ENCODE measurements around the gene HOXA13. TPM values are rescaled to one million over a fixed set of nuclear protein-coding genes. Genes with fewer than 3 reads are reported as not detected.

The HOXA13 gene
- total RNA-seq, 1 experiment from 2014 or later, result 0.68 TPM

DNA sequence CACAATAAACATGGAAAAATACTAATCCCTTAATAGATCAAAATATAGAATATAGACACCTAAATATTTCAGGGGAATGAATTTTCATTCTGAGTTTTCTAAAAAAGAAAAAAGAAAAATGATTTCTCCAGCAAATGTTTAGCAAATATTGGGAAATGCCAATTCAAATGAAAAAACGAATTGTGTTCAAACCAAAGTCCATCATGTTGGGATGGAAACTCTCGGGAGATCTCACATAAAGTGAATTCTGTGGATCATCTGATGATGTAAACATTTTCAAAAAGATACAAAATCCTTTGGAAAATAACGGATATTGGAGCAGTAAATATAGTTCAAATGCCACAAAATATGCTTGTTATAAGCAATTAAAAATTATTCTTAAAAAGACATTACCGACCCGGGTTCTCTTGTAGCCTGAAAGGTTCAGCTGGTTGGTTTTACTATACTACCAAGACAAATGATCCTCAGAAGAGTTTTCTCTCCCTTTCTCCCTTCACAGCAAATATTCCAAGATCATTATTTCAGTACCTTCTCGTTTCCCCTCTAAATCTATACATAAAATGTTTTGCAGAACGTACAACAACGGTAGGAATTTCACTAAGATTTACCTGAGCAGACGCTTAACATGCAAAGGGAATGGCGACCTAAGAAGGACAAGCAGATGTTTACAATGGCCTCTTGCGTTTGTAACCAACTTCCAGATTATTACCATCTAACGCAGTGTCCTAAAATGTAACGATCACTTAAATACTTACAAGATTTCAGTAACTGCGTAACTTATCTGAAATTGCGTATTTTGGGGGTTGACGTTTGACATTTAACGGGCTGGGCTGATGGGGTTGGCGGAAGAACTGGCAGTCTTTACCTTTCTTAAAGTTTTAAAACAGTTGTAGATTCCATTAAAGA lies 2.5 kb downstream of the HOXA13 start:
- Histone ChIP-seq H3K36me3 (ENCODE audit: control insufficient read depth, insufficient read depth, low read length) (no peaks in the 10 kb centered on the region), H3K9me3 (no peaks in the 10 kb centered on the region), H3K4me1 (peaks cover 8% of the 10 kb centered on the region), H3K27me3 (replicated peaks; ENCODE audit: control insufficient read depth, insufficient read depth, low read length) (peaks cover 2% of the 10 kb centered on the region), H3K4me3 (ENCODE audit: low read depth, low read length) (no peak overlapping the region)
- no peak for DNase-seq
- Mint-ChIP-seq H3K27ac (ENCODE audit: unreplicated experiment) (no peak overlapping the region), H3K4me1 (ENCODE audit: low read depth, unreplicated experiment) (no peaks in the 10 kb centered on the region), H3K4me3 (ENCODE audit: unreplicated experiment) (no peak overlapping the region), H3K36me3 (ENCODE audit: insufficient read depth, unreplicated experiment) (no peaks in the 10 kb centered on the region), H3K27me3 (ENCODE audit: insufficient read depth, unreplicated experiment) (peaks cover 10% of the 10 kb centered on the region), H3K9me3 (ENCODE audit: unreplicated experiment) (no peaks in the 10 kb centered on the region)
- ChIA-PET CTCF (no interaction called here), POLR2A (no interaction called here)
- TSS peak; percentile 35 for BruUV-seq (replicated peaks)
- intact Hi-C loops (cut with micrococcal nuclease; ENCODE audit: unreplicated experiment), result loop anchor here (5.0 kb wide), 1 partner anchor 585 kb away; no protein-coding TSS in a partner anchor
- TF ChIP-seq, protein P1, sequence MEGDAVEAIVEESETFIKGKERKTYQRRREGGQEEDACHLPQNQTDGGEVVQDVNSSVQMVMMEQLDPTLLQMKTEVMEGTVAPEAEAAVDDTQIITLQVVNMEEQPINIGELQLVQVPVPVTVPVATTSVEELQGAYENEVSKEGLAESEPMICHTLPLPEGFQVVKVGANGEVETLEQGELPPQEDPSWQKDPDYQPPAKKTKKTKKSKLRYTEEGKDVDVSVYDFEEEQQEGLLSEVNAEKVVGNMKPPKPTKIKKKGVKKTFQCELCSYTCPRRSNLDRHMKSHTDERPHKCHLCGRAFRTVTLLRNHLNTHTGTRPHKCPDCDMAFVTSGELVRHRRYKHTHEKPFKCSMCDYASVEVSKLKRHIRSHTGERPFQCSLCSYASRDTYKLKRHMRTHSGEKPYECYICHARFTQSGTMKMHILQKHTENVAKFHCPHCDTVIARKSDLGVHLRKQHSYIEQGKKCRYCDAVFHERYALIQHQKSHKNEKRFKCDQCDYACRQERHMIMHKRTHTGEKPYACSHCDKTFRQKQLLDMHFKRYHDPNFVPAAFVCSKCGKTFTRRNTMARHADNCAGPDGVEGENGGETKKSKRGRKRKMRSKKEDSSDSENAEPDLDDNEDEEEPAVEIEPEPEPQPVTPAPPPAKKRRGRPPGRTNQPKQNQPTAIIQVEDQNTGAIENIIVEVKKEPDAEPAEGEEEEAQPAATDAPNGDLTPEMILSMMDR (IDR thresholded peaks at IDR 0.05; ENCODE audit: insufficient read depth in 1 of 2, low read depth in 1 of 2, low read length in 1 of 2, severe bottlenecking in 1 of 2, unreplicated experiment in 1 of 2), result no peak

DNA sequence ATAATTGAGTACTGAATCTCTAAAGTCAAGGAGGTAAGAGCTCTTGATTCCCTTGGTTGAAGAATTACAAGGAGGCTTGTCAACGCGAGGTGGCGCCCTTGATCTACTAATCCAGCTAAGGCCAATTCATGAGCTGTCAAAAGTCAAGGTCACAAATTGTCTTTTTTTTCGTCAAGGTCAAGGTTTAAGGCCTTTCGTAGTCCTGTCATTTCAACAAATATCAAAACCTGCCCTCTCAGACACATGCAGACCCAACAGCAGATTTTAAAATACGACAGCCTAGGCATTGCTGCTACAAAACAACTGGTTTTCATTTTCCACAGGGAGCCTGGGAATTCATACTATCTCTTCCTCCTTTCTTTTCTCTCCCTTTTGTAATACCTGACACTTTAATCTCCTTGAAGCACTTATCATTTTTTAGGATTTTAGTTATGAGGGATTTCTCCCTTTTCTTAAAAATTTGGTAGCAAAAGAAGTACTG lies 3.6 kb downstream of the HOXA13 start:
- Mint-ChIP-seq H3K27me3 (ENCODE audit: insufficient read depth, unreplicated experiment) (peaks cover 10% of the 10 kb centered on the region), H3K27ac (ENCODE audit: unreplicated experiment) (no peak overlapping the region), H3K4me3 (ENCODE audit: unreplicated experiment) (no peak overlapping the region), H3K36me3 (ENCODE audit: insufficient read depth, unreplicated experiment) (no peaks in the 10 kb centered on the region), H3K4me1 (ENCODE audit: low read depth, unreplicated experiment) (no peaks in the 10 kb centered on the region), H3K9me3 (ENCODE audit: unreplicated experiment) (no peaks in the 10 kb centered on the region)
- peak; percentile 73 to 82 for DNase-seq
- no peaks in the 10 kb centered on the region for H3K36me3 ChIP-seq (ENCODE audit: control insufficient read depth, insufficient read depth, low read length)
- POLR2A ChIA-PET, result no interaction called here
- H3K27me3 ChIP-seq (replicated peaks; ENCODE audit: control insufficient read depth, insufficient read depth, low read length), result peaks cover 2% of the 10 kb centered on the region
- BruUV-seq (replicated peaks), result no TSS peak
- H3K9me3 ChIP-seq, result no peaks in the 10 kb centered on the region
- CTCF ChIA-PET, result interaction anchor here (0.5 to 1.9 kb wide), 28 partner anchors 10 to 900 kb away, joined by 3 to 28 read pairs (median 4); partner anchors contain the start of genes HIBADH, HOXA11 and TAX1BP1
- H3K4me3 ChIP-seq (ENCODE audit: low read depth, low read length), result no peak overlapping the region
- H3K4me1 ChIP-seq, result peaks cover 8% of the 10 kb centered on the region
- intact Hi-C loops (cut with micrococcal nuclease; ENCODE audit: unreplicated experiment), result loop anchor here (1.0 to 5.0 kb wide), 5 partner anchors 380 to 824 kb away; partner anchors contain the start of gene HIBADH
- TF ChIP-seq, protein P1 (IDR thresholded peaks at IDR 0.05; ENCODE audit: insufficient read depth in 1 of 2, low read depth in 1 of 2, low read length in 1 of 2, severe bottlenecking in 1 of 2, unreplicated experiment in 1 of 2), result peak; percentile 78 to 83

DNA sequence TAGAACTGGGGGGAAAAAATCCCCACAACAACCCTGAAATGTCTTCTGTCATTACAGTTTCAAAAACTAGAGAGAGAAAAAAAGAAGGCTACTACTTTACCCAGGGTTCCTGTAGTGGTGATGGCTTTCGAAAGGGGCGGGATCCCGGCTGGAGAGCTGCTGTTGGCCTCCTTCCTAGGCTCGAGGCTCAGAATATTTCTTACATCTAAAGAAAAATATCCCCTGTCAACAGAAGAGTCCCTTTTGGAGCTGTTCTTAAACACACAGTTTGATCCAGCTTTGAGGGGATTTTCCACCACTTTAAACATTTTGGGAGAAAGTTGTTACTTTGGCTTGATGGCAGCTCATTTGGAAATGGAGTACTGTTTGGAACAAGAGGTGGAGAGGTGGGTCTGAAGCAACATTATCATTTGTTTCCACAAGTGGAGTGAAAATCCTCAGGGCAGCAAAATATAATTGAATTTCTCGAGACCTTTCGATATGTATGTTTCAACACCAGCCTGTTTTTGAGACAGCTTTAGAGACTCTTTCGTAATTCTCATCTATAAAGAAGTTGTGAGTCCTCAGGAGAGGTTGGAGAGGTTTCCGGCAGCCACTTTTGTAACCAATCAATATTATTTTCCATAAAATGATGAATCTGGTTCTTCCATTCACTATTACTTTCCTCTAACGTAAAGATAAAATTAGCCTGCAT lies 5.1 kb downstream of the HOXA13 start:
- no TSS peak for BruUV-seq (replicated peaks)
- CTCF ChIA-PET, result interaction anchor here (1.9 kb wide), 1 partner anchor 726 kb away, joined by 28 read pairs; no protein-coding TSS in a partner anchor
- Histone ChIP-seq H3K4me1 (peaks cover 5% of the 10 kb centered on the region), H3K36me3 (ENCODE audit: control insufficient read depth, insufficient read depth, low read length) (no peaks in the 10 kb centered on the region), H3K9me3 (no peaks in the 10 kb centered on the region), H3K27me3 (replicated peaks; ENCODE audit: control insufficient read depth, insufficient read depth, low read length) (peaks cover 2% of the 10 kb centered on the region; the same call in 1 of the 2 replicates), H3K4me3 (ENCODE audit: low read depth, low read length) (no peak overlapping the region)
- POLR2A ChIA-PET, result no interaction called here
- no peak for DNase-seq
- no peaks in the 10 kb centered on the region for H3K36me3 Mint-ChIP-seq (ENCODE audit: insufficient read depth, unreplicated experiment)
- no peak overlapping the region for H3K27ac Mint-ChIP-seq (ENCODE audit: unreplicated experiment)
- no peak overlapping the region for H3K4me3 Mint-ChIP-seq (ENCODE audit: unreplicated experiment)
- TF ChIP-seq, protein P1 (IDR thresholded peaks at IDR 0.05; ENCODE audit: insufficient read depth in 1 of 2, low read depth in 1 of 2, low read length in 1 of 2, severe bottlenecking in 1 of 2, unreplicated experiment in 1 of 2), result no peak
- intact Hi-C loops (cut with micrococcal nuclease; ENCODE audit: unreplicated experiment), result loop anchor here (5.0 kb wide), 1 partner anchor 587 kb away; no protein-coding TSS in a partner anchor
- H3K27me3 Mint-ChIP-seq (ENCODE audit: insufficient read depth, unreplicated experiment), result peaks cover 10% of the 10 kb centered on the region
- H3K4me1 Mint-ChIP-seq (ENCODE audit: low read depth, unreplicated experiment), result no peaks in the 10 kb centered on the region
- no peaks in the 10 kb centered on the region for H3K9me3 Mint-ChIP-seq (ENCODE audit: unreplicated experiment)

All from Caco-2 (cell line).